Measurements from ENCODE around the gene MINDY4.

MINDY4 gene

DNA sequence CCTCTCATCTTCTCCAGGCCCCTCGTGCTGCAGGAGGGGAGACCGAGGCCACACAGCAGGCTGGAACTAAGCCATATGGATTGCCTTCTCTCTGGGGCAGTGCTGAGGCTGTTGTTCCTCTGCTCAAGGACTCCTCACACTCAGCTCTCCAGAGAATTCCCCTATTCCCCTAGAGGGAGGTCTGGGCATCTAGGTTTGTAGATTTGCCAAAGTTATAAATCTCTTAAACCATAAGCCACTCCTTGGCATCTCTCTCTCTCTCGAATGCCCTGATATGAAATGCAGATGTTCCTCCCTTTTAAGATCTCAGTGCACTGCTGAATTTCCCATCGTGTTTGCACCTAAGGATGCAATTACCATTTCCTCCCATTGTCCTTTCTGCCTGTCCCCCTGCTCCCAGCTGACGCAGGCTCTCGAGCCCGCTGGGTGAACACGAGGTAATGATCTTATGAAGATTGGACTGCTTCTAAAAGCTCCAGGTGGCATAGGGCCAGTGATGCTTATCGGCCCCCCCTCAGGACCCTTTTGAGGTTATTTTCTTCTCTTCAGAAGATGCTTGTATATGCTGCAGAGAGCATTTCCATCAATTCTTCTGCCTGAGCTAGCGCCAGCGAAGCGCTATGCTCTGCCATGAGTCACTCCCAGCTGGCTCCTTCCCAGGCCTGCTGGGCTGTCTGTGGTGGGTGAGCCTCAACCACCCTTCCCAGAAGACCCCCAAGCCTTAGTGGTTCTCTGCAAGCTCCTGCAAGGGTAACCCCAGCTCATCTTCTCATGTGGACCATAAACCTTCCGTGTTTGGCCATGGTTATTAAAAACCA, 98.8 kb downstream of the MINDY4 start:
- H3K4me3 ChIP-seq (replicated peaks; ENCODE audit: insufficient read depth, low read length), result no peak overlapping the region
- TF ChIP-seq POLR2AphosphoS5 (IDR thresholded peaks at IDR 0.05; ENCODE audit: low read depth), result no peak
- TF ChIP-seq, protein P1, sequence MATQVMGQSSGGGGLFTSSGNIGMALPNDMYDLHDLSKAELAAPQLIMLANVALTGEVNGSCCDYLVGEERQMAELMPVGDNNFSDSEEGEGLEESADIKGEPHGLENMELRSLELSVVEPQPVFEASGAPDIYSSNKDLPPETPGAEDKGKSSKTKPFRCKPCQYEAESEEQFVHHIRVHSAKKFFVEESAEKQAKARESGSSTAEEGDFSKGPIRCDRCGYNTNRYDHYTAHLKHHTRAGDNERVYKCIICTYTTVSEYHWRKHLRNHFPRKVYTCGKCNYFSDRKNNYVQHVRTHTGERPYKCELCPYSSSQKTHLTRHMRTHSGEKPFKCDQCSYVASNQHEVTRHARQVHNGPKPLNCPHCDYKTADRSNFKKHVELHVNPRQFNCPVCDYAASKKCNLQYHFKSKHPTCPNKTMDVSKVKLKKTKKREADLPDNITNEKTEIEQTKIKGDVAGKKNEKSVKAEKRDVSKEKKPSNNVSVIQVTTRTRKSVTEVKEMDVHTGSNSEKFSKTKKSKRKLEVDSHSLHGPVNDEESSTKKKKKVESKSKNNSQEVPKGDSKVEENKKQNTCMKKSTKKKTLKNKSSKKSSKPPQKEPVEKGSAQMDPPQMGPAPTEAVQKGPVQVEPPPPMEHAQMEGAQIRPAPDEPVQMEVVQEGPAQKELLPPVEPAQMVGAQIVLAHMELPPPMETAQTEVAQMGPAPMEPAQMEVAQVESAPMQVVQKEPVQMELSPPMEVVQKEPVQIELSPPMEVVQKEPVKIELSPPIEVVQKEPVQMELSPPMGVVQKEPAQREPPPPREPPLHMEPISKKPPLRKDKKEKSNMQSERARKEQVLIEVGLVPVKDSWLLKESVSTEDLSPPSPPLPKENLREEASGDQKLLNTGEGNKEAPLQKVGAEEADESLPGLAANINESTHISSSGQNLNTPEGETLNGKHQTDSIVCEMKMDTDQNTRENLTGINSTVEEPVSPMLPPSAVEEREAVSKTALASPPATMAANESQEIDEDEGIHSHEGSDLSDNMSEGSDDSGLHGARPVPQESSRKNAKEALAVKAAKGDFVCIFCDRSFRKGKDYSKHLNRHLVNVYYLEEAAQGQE (IDR thresholded peaks at IDR 0.05; ENCODE audit: insufficient replicate concordance, low read depth), result no peak
- no peak for TF ChIP-seq GABPA (IDR thresholded peaks at IDR 0.05; ENCODE audit: low read depth)
- TF ChIP-seq, protein P2, sequence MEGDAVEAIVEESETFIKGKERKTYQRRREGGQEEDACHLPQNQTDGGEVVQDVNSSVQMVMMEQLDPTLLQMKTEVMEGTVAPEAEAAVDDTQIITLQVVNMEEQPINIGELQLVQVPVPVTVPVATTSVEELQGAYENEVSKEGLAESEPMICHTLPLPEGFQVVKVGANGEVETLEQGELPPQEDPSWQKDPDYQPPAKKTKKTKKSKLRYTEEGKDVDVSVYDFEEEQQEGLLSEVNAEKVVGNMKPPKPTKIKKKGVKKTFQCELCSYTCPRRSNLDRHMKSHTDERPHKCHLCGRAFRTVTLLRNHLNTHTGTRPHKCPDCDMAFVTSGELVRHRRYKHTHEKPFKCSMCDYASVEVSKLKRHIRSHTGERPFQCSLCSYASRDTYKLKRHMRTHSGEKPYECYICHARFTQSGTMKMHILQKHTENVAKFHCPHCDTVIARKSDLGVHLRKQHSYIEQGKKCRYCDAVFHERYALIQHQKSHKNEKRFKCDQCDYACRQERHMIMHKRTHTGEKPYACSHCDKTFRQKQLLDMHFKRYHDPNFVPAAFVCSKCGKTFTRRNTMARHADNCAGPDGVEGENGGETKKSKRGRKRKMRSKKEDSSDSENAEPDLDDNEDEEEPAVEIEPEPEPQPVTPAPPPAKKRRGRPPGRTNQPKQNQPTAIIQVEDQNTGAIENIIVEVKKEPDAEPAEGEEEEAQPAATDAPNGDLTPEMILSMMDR (IDR thresholded peaks at IDR 0.05; ENCODE audit: insufficient read depth, low read length), result no peak
- TF ChIP-seq SPI1 (IDR thresholded peaks at IDR 0.05; ENCODE audit: borderline replicate concordance, low read depth), result no peak
- H3K27me3 ChIP-seq (ENCODE audit: insufficient read depth, poor library complexity, severe bottlenecking), result no peaks in the 10 kb centered on the region
- H3K27ac ChIP-seq (replicated peaks), result no peak overlapping the region
- DNase-seq (ENCODE audit: low read depth in 1 of 2, low spot score in 1 of 2), result no peak

DNA sequence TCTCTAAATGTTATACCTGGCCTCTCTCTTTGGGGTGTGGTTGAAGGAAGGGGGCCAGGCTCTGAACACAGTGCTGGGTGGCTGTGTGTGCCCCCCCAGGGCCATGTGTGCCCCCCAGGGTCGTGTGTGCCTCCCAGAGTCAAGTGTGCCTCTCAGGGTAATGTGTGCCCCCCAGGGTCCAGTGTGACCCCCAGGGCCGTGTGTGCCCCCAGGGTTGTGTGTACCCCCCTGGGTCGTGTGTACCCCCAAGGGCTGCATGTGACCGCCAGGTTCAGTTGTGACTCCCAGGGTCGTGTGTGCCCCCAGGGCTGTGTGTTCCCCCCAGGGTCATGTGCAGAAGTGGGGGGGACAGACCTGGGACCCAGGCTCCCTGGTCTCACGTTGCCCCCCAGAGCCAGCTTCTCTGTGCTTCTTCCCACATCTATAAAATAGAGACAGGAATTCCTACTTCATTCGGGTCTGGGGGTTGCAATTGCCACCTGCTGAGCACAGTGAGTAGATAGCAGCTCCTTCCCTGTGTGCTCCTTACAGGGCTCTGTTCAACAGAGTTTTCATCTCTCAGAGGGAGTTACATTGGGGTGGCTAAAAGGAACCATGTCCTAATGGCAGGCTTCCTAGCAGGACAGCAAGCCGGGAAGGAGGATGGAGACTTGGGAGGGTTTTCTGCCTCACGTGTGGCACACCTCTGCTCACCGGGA, 99.8 kb downstream of the MINDY4 start:
- no peak overlapping the region for H3K27ac ChIP-seq (replicated peaks)
- no peak for DNase-seq (ENCODE audit: low read depth in 1 of 2, low spot score in 1 of 2)
- H3K27me3 ChIP-seq (ENCODE audit: insufficient read depth, poor library complexity, severe bottlenecking), result no peaks in the 10 kb centered on the region
- no peak overlapping the region for H3K4me3 ChIP-seq (replicated peaks; ENCODE audit: insufficient read depth, low read length)
- TF ChIP-seq SPI1 (IDR thresholded peaks at IDR 0.05; ENCODE audit: borderline replicate concordance, low read depth), result no peak
- TF ChIP-seq, protein P2 (IDR thresholded peaks at IDR 0.05; ENCODE audit: insufficient read depth, low read length), result no peak

DNA sequence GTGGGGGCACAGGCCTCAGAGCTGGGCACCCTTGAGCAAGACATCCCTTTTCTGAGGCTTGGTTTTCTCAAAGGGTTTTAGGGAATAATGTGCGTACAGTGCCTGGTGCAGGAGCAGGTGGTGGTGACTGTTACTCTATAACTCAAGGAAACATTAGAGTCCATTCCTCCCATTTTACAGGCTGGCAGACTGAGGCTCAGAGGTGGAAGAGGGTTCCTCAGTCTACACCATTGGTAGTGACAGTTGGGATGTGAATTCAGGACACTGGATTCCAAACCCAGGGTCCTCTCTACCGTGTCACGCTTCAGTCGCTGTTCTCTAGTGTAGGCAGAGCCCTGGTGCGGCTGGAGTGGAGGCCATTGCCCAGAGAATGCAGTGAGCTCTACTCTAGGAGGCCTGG, 100.4 kb downstream of the MINDY4 start:
- DNase-seq (ENCODE audit: low read depth in 1 of 2, low spot score in 1 of 2), result no peak
- TF ChIP-seq GABPA (IDR thresholded peaks at IDR 0.05; ENCODE audit: low read depth) (no peak), POLR2AphosphoS5 (IDR thresholded peaks at IDR 0.05; ENCODE audit: low read depth) (no peak), SPI1 (IDR thresholded peaks at IDR 0.05; ENCODE audit: borderline replicate concordance, low read depth) (no peak)
- TF ChIP-seq, protein P1 (IDR thresholded peaks at IDR 0.05; ENCODE audit: insufficient replicate concordance, low read depth), result no peak
- TF ChIP-seq, protein P2 (IDR thresholded peaks at IDR 0.05; ENCODE audit: insufficient read depth, low read length), result no peak
- Histone ChIP-seq H3K4me3 (replicated peaks; ENCODE audit: insufficient read depth, low read length) (no peak overlapping the region), H3K27me3 (ENCODE audit: insufficient read depth, poor library complexity, severe bottlenecking) (no peaks in the 10 kb centered on the region), H3K27ac (replicated peaks) (no peak overlapping the region)

Data from HL-60 (cell line).